ENCODE results near the gene NDRG3.

The NDRG3 gene

GRCh38 chr20:36745927-36746659 lies at the start of gene NDRG3:
Gene NDRG3, minus strand, starts transcription at chr20:36746090. Its CDS starts 24,355 bp downstream, at chr20:36721735.
- peak; percentile 88 for DNase-seq (ENCODE audit: low read depth)

- no peak for DNase-seq (ENCODE audit: low read depth)
These were observed 48.2 kb upstream of the NDRG3 start for GRCh38 chr20:36794116-36794474.

- DNase-seq (ENCODE audit: low read depth) = no peak
These were observed 47.6 kb upstream of the NDRG3 start for GRCh38 chr20:36793294-36794115.

GRCh38 chr20:36792422-36792821 lies 46.5 kb upstream of the NDRG3 start:
- DNase-seq (ENCODE audit: low read depth) = peak; percentile 34

GRCh38 chr20:36791862-36792261 lies 46.0 kb upstream of the NDRG3 start:
- no peak for DNase-seq (ENCODE audit: low read depth)

GRCh38 chr20:36786663-36787062 lies 40.8 kb upstream of the NDRG3 start:
- no peak for DNase-seq (ENCODE audit: low read depth)

- DNase-seq (ENCODE audit: low read depth) = no peak
These were observed 40.4 kb upstream of the NDRG3 start for GRCh38 chr20:36786246-36786645.

GRCh38 chr20:36785308-36785707 lies 39.4 kb upstream of the NDRG3 start:
- no peak for DNase-seq (ENCODE audit: low read depth)

GRCh38 chr20:36784900-36785299 lies 39.0 kb upstream of the NDRG3 start:
- DNase-seq (ENCODE audit: low read depth) = no peak

- no peak for DNase-seq (ENCODE audit: low read depth)
These were observed 38.2 kb upstream of the NDRG3 start for GRCh38 chr20:36784116-36784515.

GRCh38 chr20:36779656-36780025 lies 33.8 kb upstream of the NDRG3 start:
- no peak for DNase-seq (ENCODE audit: low read depth)

GRCh38 chr20:36778831-36779655 lies 33.2 kb upstream of the NDRG3 start:
- no peak for DNase-seq (ENCODE audit: low read depth)

- DNase-seq (ENCODE audit: low read depth) = no peak
These were observed 31.7 kb upstream of the NDRG3 start for GRCh38 chr20:36777576-36777975.

- no peak for DNase-seq (ENCODE audit: low read depth)
These were observed 31.3 kb upstream of the NDRG3 start for GRCh38 chr20:36777167-36777566.

- no peak for DNase-seq (ENCODE audit: low read depth)
These were observed 29.9 kb upstream of the NDRG3 start for GRCh38 chr20:36775826-36776225.

- no peak for DNase-seq (ENCODE audit: low read depth)
These were observed 29.3 kb upstream of the NDRG3 start for GRCh38 chr20:36775196-36775595.

GRCh38 chr20:36773597-36774390 lies 27.9 kb upstream of the NDRG3 start, which contains the start of gene DSN1:
Gene DSN1, minus strand, starts transcription at chr20:36773763. Its CDS starts 2,305 bp downstream, at chr20:36771458.
- DNase-seq (ENCODE audit: low read depth) = peak; percentile 97

- no peak for DNase-seq (ENCODE audit: low read depth)
These were observed 27.3 kb upstream of the NDRG3 start for GRCh38 chr20:36773107-36773596.

- no peak for DNase-seq (ENCODE audit: low read depth)
These were observed 24.8 kb upstream of the NDRG3 start for GRCh38 chr20:36770680-36771079.

- no peak for DNase-seq (ENCODE audit: low read depth)
These were observed 23.0 kb upstream of the NDRG3 start for GRCh38 chr20:36768768-36769430.

- no peak for DNase-seq (ENCODE audit: low read depth)
These were observed 15.2 kb upstream of the NDRG3 start for GRCh38 chr20:36761125-36761524.

Data from fibroblast of the conjunctiva (primary cell).